HTR-8/SVneo (cell line): Measurements from ENCODE around the gene ADORA3.
A peak's percentile ranks its signal among the peaks of the same experiment; 100 is the strongest.
"Not testable (repeated sequence)": the region's sequence is repeated elsewhere in the genome, so short reads cannot be mapped to it uniquely, and the experiment has no call there.

ENCODE experiments used
- DNase-seq: peaks from one replicate; pipeline ENCODE4 v3.0.0; 2011; ENCODE audit warnings: low spot score, mixed read lengths; ENCODE audit not compliant: insufficient read length
- FAIRE-seq: peaks from 2 replicates; lab custom pipeline; 2011; peaks lifted over from hg19 to GRCh38; lab: Jason Lieb, UNC

ADORA3 gene

DNA sequence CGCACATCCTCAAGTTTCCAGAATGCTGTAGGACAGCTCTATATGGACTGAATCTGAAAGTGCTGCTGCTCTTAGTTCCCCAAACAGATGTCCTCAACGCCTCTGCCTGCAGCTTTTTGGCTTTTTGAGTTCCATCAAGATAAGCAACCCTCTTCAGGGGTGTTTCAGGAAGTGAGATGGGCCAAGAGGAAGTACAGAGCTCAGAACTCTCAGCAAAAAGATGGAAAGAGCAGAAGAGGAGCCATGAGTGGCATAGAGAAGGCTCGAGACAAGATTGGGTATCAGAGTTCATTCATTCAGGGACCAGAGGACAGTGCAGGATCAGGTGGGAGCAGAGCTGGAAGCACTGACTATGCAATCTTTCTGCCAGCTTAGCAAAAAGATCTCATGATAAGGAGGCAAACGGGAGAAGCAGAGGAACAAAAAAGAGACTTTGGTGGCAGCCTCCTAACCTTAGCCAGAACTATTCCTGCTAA is at the start of gene ADORA3, which contains the start of gene TMIGD3:
Gene ADORA3 (minus strand): TSS at position 49 of the 476 bp plus-strand sequence. CDS start 279 bp downstream, outside the sequence.
Gene TMIGD3 (minus strand): TSS at position 49 of the 476 bp plus-strand sequence. CDS start 279 bp downstream, outside the sequence.
- DNase-seq (no peak), FAIRE-seq (no peak)

DNA sequence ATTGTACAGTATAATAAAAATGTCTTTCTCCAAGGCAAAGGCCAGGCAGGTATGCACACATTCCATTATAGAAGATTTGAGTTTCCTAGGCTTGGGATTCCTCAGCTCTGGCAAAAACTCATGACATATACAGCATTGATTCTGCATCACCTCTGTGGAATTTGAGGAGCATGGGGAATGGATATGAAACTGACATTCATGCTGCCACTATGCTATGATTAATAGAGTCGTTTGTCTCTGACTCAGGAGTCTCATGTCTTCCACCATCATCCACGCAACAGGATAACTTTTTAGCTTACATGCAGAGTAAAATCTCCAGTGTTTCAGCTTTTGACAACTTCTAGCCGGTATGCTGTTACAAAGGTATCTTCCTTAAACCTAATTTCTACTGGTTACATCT is 49.8 kb upstream of the ADORA3 start:
- FAIRE-seq (no peak), DNase-seq (peak; percentile 33)

DNA sequence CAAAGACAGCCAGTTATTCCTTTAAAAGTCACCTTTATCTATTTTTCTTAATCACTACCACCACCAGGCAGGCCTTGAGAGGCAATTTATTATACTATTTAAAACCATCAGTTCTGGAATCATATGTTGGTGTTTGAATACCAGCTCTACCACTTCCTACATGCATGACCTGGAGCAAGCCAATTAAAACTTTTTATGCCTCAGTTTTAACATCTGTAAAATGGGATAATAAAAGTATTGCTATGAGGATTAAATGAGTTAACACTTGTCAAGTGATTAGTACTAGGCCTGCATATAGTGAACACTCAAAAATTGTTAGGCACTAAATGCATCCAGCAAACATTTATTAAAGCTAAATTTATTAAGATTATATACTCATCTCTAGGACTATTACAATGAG is 49.2 kb upstream of the ADORA3 start:
- no peak for FAIRE-seq

DNA sequence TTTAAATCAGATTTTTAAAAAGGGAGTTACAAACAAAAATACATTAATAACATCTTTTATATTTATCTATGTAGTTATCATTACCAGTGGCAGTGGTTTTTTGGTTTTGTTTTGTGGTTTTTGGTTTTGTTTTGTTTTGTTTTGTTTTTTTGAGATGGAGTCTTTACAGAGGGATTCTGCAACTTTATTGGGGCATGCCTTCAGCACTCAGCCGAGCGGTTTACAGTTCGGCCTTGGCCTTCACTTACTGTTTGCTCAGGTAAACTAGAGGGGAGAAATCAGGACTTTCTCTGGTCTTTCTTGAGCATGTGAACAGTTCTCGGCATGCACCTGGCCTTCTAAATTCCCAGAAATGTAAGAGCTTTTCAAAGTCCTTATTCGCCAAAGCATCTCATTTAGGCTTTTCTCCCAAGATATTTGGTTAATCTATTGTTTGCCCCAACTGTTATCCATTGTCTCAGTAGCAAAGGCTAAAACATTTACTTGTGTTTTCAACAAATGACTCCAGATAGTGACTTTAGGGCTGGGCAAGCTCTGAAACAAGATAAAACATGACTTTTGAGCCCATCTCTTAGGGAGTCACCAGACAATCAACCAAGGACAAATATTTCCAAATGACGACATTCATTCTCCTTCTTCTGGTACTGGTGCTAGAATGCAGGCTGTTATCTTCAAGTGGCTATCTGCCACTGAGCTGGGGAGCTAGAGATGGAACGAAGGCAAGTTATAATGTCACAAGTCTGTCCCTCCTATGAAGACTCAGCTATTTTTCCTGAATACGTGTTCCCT is 48.4 kb upstream of the ADORA3 start:
- DNase-seq (no peak), FAIRE-seq (no peak)

More for the DNA sequence above, 49.2 kb upstream of the ADORA3 start:
- DNase-seq: no peak

DNA sequence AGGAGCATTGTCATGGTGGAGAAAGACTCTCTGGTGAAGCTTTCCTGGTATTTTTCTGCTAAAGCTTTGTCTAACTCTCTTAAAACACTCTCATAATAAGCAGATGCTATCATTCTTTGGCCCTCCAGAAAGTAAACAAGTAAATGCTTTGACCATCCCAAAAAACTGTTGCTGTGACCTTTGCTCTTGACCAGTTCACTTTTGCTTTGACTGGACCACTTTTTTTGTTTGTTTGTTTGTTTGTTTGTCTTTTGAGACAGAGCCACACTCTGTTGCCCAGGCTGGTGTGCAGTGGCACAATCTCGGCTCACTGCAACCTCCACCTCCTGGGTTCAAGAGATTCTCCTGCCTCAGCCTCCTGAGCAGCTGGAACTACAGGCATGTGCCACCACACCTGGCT is 44.4 kb upstream of the ADORA3 start:
- not testable (repeated sequence) for FAIRE-seq, DNase-seq

DNA sequence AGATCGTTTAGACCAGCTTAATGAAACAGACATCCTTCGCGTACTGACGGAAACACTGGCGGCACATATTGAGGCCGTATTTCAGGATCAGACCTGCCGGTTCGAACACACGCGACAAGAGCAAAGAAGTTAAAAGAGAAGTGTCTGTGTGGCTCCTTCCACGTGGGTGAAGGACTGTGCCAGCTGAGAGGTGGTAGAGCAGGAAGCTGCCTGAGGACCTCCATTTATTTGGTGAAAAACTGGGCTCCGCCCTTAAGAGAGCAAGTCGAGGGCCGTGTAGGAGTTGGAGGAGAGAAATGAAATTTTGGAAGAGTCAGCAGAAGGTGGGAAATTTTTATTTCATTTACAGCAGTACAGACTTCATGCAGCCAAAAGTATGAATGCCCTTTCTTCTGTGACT is 38.8 kb upstream of the ADORA3 start:
- DNase-seq: no peak
- FAIRE-seq: no peak

DNA sequence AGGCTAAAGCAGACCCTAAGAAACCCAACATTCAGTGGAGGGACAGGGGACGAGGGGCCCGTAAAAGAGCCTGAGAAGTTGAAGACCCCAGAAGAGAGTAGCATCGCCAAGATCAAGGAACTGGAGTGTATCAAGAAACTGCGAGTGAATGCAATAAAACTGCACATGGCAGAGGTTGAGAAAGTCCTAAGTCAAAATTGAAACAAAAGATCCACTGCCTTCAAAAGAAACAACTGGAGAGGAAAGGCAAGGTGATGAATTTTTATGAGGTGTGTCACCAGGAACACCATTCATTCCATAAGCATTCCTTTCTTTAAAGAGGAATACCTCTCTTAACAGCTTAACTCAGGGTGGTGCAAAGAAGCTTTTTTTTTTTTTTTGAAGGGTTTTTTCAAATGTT is 38.3 kb upstream of the ADORA3 start:
- FAIRE-seq: no peak
- peak; percentile 18 for DNase-seq

DNA sequence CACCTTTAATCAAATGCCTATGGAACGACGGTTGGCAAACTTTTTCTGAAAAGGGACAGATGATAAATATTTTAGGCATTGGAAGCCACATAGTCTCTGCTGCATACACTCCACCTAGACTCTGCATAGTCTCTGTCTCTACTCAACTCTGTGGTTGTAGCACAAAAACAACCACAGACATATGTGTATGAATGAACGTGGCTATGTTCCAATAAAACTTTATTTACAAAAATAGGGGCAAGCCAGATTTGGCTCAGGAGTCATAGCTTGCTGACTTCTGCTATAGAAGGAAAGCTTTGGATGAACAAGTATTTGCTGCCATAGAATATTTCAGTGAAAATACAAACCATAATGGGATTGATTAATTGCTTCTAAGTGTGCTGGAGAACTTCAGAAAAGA is 37.5 kb upstream of the ADORA3 start:
- DNase-seq (no peak), FAIRE-seq (no peak)

DNA sequence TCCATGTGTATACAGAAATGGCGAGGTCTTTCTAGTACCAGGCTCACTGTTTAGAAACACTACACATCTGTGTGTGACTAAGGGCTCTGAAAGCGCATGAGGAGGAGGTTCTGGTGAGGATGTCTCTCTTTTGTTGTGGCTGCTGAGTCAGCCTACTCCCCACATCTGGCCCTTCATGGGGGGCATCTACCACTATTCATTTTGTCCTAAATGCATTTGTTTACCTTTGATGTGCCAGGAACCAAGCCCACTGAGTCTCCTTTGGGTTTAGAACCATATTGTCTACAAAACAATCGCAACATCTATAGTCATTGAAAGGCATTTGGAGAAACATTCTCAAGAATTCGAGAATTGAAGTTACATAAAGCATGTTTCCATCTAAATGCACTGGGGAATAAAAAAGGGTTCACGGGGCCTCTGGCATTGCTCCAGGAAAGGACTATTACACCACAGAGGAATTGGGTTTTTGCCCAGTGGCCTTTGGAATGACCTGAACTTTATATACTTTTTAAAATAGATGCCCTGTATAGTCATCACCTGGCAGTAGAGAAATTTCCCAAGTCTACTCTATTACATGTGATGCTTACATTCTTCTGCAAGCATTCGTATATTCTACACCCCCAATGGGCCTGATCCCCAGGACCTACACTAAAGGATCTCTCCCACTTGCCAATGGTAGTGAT is 35.1 kb upstream of the ADORA3 start:
- FAIRE-seq (no peak), DNase-seq (no peak)

DNA sequence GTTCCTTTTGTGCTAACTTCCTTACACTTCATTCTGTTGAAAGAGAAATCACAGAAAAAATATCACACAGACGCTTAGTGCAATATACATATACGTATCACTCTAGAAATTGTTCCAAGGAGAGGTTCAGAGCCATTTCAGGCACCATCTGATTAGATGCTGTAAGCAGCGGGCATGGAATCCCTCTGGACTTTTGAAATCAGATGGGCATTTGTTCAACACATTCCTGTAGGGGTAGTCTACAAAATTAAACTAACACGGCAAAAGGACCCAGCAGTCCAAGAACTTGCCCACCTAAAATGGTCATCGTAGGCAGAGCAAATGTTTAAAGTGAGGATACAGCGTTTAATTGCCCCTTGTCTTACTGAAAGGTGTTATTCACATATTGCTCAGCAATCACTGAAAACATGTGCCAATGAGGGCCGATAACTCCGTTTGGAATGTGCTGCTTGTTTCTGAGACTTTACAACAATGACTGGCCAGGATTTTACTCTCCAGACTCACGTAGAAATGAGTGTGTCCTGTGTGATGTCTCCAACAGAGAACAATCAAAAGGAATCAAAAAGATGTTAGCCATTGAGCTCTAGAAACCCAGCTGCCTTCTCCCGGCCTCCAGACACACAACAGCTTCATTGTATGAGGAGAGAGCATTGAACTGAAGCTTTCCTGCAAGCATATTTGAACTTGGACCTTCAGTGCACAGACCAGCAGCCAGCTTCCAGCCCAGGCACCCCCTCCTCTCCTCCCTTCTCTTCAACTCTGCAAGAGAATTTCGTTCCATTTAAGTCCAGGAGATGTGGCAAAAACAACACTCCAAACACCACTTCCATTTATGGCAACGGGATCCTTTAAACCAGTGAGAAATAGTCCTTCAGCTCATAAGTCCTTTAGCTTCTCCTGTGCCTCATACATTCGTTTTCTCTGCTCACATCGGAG is 32.1 kb upstream of the ADORA3 start:
- FAIRE-seq (no peak), DNase-seq (no peak)

DNA sequence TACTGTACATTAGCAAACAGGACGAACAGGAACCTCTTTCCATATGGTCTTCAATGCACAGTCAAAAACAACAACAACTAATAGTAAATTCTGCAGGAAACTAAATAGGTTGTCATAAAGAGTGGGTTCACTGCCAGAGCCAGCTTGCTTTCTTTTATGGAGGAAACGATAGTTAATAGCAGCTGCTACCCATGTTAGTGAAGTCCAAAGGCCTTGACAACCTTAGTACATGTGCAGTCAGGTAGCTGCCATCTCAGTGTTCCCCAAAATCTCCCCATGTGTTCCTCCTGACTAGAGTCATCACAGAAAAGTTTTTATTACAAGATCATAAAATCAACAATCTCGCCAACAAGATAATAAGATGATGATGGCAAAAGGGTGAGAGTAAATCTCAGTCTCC is 16.6 kb upstream of the ADORA3 start:
- no peak for FAIRE-seq
- DNase-seq: no peak

DNA sequence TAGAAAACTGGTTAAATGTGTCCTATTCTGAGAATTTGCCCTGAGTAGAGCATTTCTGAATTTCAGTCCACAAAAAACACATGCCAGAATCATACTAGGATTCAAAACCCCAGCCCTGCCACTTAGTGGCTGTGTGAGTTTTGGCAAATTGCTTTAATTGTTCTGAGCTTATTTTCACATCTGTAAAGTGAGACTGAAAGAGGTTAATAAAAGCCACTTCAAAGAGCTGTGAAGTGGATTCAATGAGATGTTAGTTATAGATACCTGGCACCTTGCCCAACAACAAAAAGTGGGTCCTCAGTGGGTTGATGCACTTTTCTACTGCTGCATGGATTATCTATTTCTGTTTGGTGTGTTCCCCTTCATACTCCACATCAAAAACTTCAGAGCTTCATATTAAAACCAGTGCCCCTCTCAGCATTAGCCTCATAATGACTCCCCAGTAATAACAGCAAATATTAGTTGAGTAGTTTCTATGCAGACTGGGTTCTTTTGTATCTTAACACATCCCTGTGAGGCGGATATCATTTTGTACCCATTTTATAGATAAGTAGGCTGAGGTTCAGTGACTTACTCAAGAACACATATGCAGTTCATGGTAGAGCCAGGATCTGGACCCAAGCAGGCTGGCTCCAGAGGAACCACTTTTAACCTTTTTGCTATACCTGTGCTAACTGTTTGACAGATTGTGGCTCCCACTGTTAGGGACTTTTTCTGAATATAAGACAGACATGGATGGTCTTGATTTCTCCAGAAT is 14.2 kb upstream of the ADORA3 start:
- FAIRE-seq (no peak), DNase-seq (no peak)

DNA sequence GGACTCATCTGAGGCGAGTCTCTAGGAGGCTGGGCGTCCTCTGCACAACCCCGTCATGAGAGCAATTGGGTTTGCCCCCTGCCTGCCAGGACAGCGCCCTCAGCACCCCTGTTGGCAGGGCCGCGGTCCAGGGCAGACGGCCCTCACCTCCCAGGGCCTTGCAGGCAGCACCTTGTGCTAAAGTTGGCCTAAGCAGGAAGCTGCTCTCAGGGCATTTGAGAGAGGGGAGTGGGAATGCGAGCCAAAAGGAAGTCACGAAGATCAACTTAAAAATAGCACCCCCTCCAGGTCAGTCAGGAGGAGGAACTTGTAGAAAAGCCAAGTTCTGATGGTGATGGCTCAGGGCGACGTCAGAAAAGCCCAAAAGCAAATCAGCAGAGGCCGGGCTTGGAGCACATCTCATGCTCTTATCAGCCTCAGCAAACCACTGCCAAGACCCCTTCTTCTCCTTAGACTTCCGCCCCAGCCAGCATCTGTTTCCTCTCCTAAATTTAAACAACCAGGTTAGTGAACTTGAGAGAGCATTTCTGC is 12.6 kb upstream of the ADORA3 start:
- FAIRE-seq (no peak), DNase-seq (no peak)

DNA sequence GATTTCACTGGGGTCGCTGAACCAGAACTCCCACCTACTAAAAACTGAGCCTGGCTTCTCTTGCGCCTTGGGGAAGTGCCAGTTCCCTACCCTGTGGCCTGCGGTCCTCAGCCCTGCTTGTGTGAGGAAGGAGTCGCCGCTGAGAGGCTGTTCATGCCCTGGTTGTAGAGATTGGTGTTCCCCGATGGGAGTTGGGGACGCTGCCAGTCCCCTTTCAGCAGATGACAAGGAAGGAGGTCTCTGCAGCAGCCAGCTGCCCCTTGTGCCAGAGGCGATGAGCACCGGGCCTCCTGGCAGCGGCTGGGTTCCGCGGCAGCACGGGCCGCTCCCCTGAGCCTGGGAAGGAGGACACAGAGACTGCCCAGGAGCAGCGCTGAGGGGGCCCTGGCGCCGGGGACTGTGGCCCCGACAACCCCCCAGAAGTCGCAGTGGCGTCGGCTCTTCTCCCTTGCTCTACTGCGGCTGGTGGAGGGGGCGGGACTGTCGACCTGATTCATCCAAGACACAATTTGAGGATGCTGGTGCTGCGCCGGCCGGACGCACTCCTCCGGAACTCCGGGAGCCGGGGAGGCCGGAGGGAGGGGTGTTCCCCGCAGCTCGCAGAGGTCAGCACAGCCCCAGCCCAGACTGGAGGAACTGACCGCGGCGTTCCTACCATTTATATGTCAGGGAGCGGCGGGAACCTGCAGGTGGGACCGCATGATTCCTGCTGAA is 12.0 kb upstream of the ADORA3 start:
- FAIRE-seq (no peak), DNase-seq (no peak)

DNA sequence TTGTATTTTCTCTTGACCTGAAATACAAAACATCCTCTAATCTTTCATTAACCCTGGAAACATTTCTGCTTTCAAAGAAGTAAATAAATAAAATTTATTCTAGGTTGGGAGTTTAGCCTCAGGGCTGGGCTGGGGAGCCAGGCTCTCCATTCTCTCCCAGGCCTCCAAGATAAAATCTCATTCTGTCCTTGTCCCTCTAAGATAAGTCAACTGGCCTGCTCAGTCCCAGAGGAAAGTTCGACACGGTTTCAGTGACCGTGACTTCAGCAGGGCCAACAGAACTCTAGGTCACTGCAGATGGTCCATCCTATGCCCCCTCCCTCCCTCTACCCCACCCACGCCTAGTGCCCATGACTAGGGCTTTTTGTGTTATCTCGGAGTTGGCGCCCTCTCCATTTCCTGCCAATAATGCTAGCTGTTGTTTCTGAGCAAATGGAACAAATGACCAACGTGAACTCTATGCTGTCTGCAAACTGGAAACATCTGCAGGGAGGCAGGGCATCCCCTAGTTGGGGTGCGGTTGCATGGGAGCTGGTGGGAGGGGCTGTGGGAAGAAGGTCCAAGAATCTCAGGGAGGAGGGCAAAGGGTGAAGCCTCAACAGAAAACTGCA is 10.1 kb upstream of the ADORA3 start:
- DNase-seq (no peak), FAIRE-seq (no peak)

DNA sequence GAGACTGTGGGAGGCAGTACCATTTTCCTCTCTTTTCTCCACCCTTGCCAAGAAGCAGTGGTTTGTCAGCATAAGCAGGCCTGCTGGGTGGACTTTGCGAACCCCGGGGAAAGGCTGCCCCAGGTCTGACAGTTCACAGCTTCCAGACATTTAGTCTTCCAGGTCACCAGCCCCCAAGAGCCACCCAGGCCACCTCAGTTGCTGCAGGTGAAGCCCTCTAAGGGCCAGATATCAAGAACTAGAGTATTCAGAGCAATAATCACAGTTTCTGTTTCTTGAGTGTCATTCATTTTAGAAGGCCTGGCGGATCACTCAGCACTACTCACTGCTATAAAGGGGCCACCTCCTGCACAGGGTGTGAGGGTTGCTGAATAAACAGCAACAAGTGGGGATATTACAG is 9.5 kb upstream of the ADORA3 start:
- DNase-seq (no peak), FAIRE-seq (no peak)

DNA sequence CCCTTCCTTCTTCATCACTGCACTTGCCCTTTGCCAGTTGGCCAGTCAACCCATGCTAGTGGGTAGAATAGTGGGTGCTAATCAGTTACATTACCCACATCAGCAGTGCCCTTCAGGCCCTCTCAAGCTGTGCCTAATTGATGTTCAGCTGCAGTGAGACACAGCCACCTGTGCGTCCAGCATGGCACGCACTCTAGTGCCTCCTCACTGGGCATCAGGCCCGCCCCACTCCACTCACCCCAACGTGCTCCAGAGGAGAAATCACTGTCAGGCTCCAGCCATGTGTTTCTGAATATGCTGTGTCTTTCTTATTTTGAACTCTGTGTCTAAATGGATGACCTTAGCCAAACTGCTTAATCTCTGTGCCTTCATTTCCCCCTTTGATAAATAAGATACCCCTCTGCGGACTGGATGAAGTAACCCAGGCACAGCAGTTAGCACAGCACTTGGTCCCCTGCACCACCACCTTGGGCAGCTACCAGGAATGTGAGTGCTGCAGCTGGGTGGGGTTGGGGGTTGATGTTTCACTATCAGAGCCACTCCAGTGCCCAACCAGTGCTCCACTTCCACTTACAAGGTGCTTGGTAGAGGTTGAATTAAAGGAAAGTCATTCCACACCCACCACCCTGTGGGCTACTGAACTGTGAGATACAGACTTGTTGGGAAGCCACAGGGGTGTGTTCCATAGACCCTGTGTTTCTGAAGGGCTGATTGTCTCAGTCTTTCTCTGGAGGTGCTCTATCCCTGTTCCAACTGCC is 8.9 kb upstream of the ADORA3 start:
- DNase-seq (no peak), FAIRE-seq (no peak)

DNA sequence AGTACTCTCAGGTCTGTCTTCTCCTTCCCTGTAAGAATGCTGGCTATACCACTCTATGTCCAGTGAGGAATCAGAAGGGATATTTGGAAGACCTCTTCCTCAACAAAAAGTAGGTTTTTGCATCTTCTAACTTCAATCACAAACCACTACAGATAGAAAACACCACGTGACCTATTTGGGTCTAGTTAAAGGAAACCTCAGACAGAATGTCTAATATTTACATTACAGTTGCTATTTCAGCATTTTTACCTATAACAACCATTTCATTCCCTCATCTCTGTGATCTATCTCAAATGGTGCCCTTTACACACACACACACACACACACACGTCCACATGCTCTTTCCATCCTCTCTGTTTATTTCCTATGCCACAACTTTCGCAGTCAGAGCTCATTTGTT is 7.9 kb upstream of the ADORA3 start:
- FAIRE-seq (no peak), DNase-seq (no peak)
